ENCODE measurements around the gene CDK6.

Gene CDK6

GRCh38 chr7:92614660-92615174 is 221.7 kb downstream of the CDK6 start:
- H3K9ac ChIP-seq (ENCODE audit: low read length): no peak overlapping the region
- H3K4me2 ChIP-seq (ENCODE audit: low read length): no peak overlapping the region
- H3K27me3 ChIP-seq (ENCODE audit: low read depth, low read length): no peaks in the 10 kb centered on the region
- no peak overlapping the region for H2AFZ ChIP-seq (ENCODE audit: low read depth, low read length)
- TF ChIP-seq EZH2phosphoT487 (IDR thresholded peaks at IDR 0.05; ENCODE audit: low read depth) (no peak), CTCF (IDR thresholded peaks at IDR 0.05; ENCODE audit: low read depth, low read length) (no peak)
- peaks cover 43% of the 10 kb centered on the region for H3K36me3 ChIP-seq (replicated peaks; ENCODE audit: low read depth, low read length)
- no peaks in the 10 kb centered on the region for H3K79me2 ChIP-seq (ENCODE audit: low read length)
- H3K27ac ChIP-seq (ENCODE audit: low read length): no peak overlapping the region
- no peaks in the 10 kb centered on the region for H3K9me3 ChIP-seq (ENCODE audit: insufficient read depth, low read length)
- no peaks in the 10 kb centered on the region; the same call in 1 of the 2 replicates for H4K20me1 ChIP-seq (ENCODE audit: insufficient read depth, low read length)
- no peak overlapping the region for H3K4me3 ChIP-seq (ENCODE audit: low read length)
- H3K4me1 ChIP-seq (ENCODE audit: low read length): peaks cover 22% of the 10 kb centered on the region

- Histone ChIP-seq H3K36me3 (replicated peaks; ENCODE audit: low read depth, low read length) (peaks cover 43% of the 10 kb centered on the region), H3K27ac (ENCODE audit: low read length) (no peak overlapping the region)
Observed at GRCh38 chr7:92613720-92614119, 222.7 kb downstream of the CDK6 start.

GRCh38 chr7:92613214-92613613 is 223.2 kb downstream of the CDK6 start:
- Histone ChIP-seq H3K4me1 (ENCODE audit: low read length) (peaks cover 22% of the 10 kb centered on the region), H4K20me1 (ENCODE audit: insufficient read depth, low read length) (no peaks in the 10 kb centered on the region; the same call in 1 of the 2 replicates), H3K79me2 (ENCODE audit: low read length) (no peaks in the 10 kb centered on the region), H3K36me3 (replicated peaks; ENCODE audit: low read depth, low read length) (peaks cover 43% of the 10 kb centered on the region), H3K9ac (ENCODE audit: low read length) (no peak overlapping the region), H3K27me3 (ENCODE audit: low read depth, low read length) (no peaks in the 10 kb centered on the region), H2AFZ (ENCODE audit: low read depth, low read length) (no peak overlapping the region), H3K27ac (ENCODE audit: low read length) (no peak overlapping the region; the same call in 1 of the 2 replicates), H3K4me3 (ENCODE audit: low read length) (no peak overlapping the region), H3K9me3 (ENCODE audit: insufficient read depth, low read length) (no peaks in the 10 kb centered on the region), H3K4me2 (ENCODE audit: low read length) (no peak overlapping the region)
- TF ChIP-seq CTCF (IDR thresholded peaks at IDR 0.05; ENCODE audit: low read depth, low read length) (no peak), EZH2phosphoT487 (IDR thresholded peaks at IDR 0.05; ENCODE audit: low read depth) (no peak)

More at GRCh38 chr7:92613720-92614119, 222.7 kb downstream of the CDK6 start:
- H3K4me1 ChIP-seq (ENCODE audit: low read length): peaks cover 22% of the 10 kb centered on the region
- H3K27me3 ChIP-seq (ENCODE audit: low read depth, low read length): no peaks in the 10 kb centered on the region
- H2AFZ ChIP-seq (ENCODE audit: low read depth, low read length): no peak overlapping the region
- TF ChIP-seq EZH2phosphoT487 (IDR thresholded peaks at IDR 0.05; ENCODE audit: low read depth) (no peak), CTCF (IDR thresholded peaks at IDR 0.05; ENCODE audit: low read depth, low read length) (no peak)
- H3K4me2 ChIP-seq (ENCODE audit: low read length): no peak overlapping the region
- no peaks in the 10 kb centered on the region for H3K79me2 ChIP-seq (ENCODE audit: low read length)
- H4K20me1 ChIP-seq (ENCODE audit: insufficient read depth, low read length): no peaks in the 10 kb centered on the region; the same call in 1 of the 2 replicates
- H3K9me3 ChIP-seq (ENCODE audit: insufficient read depth, low read length): no peaks in the 10 kb centered on the region
- H3K9ac ChIP-seq (ENCODE audit: low read length): no peak overlapping the region
- no peak overlapping the region for H3K4me3 ChIP-seq (ENCODE audit: low read length)

- H3K9me3 ChIP-seq (ENCODE audit: insufficient read depth, low read length): no peaks in the 10 kb centered on the region
- no peak overlapping the region for H3K9ac ChIP-seq (ENCODE audit: low read length)
- TF ChIP-seq CTCF (IDR thresholded peaks at IDR 0.05; ENCODE audit: low read depth, low read length) (no peak), EZH2phosphoT487 (IDR thresholded peaks at IDR 0.05; ENCODE audit: low read depth) (no peak)
- H3K27me3 ChIP-seq (ENCODE audit: low read depth, low read length): no peaks in the 10 kb centered on the region
- H3K4me1 ChIP-seq (ENCODE audit: low read length): peaks cover 22% of the 10 kb centered on the region
- H3K4me2 ChIP-seq (ENCODE audit: low read length): peak overlapping the region; percentile 23
- H2AFZ ChIP-seq (ENCODE audit: low read depth, low read length): no peak overlapping the region
- no peaks in the 10 kb centered on the region for H3K79me2 ChIP-seq (ENCODE audit: low read length)
- H3K4me3 ChIP-seq (ENCODE audit: low read length): no peak overlapping the region
- H4K20me1 ChIP-seq (ENCODE audit: insufficient read depth, low read length): no peaks in the 10 kb centered on the region; the same call in 1 of the 2 replicates
- H3K27ac ChIP-seq (ENCODE audit: low read length): peak overlapping the region; percentile 12; the same call in 1 of the 2 replicates
- peaks cover 38% of the 10 kb centered on the region for H3K36me3 ChIP-seq (replicated peaks; ENCODE audit: low read depth, low read length)
Observed at GRCh38 chr7:92612501-92612900, 223.9 kb downstream of the CDK6 start.

All from OCI-LY3 (cell line).